ENCODE data around the gene SIGLEC5.
A peak's percentile ranks its signal among the peaks of the same experiment; 100 is the strongest.

Gene SIGLEC5

GRCh38 chr19:51587264-51588191 lies 42.7 kb downstream of the SIGLEC5 start:
- DNase-seq (ENCODE audit: low read depth) = no peak

DNA sequence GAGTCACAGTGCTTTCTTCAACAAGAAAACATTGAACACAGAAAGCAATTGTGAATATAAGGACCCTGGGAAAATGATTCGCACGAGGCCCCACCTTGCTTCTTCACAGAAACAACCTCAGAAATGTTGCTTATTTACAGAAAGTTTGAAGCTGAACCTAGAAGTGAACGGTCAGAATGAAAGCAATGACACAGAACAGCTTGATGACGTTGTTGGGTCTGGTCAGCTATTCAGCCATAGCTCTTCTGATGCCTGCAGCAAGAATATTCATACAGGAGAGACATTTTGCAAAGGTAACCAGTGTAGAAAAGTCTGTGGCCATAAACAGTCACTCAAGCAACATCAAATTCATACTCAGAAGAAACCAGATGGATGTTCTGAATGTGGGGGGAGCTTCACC lies 43.4 kb downstream of the SIGLEC5 start:
- DNase-seq (ENCODE audit: low read depth) = no peak

DNA sequence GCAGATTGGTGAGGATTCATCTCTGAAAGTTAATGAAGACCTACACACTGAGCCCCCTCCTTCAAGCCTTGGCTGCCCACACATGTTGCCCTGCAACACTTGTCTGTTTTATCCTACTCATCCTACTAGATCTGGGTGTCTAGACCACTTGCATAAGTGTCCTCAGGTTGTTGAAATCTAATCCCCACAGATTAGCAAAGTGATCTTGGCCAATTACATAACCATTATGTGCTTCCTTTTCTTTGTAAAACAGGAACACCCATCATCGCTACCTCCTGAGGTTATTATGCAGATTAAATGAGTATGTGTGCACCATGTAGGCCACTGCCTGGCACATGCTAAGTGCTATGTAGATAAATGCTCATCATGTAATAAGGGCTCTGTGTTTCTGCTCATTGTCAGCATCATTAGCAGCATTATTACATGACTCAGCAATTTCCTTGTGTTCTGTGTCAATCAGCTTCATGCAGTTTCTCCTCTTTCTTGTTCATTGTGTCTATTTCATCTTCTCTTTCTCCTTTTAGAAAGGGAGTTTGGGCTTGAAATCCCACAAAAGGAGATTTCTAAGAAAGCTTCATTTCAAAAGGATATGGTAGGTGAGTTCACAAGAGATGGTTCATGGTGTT lies 44.0 kb downstream of the SIGLEC5 start:
- no peak for DNase-seq (ENCODE audit: low read depth)

DNA sequence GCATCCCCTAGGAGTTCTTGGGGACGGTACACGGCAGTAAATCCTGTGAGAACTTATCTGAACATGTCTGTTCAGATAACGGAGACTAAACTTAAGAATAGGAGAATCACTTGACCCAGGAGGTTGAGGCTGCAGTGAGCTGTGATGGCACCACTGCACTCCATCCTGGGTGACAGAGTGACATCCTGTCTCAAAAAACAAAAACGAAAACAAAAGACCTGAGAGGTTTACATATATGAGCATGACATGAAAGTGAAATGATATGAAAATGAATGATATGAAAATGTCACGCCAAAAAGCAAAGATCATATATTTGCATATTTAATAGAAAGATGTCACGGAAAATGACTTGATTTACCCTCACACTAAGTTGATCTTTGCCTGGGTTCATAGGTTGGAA lies 53.4 kb downstream of the SIGLEC5 start:
- DNase-seq (ENCODE audit: low read depth) = no peak

- no peak for DNase-seq (ENCODE audit: low read depth)
Observed at GRCh38 chr19:51573331-51573730, 56.9 kb downstream of the SIGLEC5 start.

GRCh38 chr19:51572908-51573307 lies 57.3 kb downstream of the SIGLEC5 start:
- DNase-seq (ENCODE audit: low read depth) = no peak

GRCh38 chr19:51572410-51572809 lies 57.8 kb downstream of the SIGLEC5 start:
- no peak for DNase-seq (ENCODE audit: low read depth)

DNA sequence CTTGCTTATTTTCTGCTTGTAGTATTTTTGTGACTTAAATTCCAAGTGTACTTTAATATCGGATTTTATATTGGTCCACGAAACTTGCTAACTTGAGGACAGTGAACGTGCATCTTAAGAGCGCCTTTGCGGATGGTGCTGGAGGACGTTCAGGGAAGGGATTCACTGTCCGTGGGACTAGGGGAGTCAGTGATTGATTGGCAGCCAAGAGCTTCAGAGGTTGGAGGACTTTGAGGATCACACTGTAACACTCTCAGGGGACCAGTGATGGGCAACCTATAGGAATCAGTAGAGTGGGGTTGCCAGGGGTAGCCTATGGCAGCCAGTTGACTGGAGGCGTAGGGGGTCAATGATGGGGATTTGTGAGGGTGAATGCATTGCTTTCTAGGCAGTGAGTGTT lies 58.6 kb downstream of the SIGLEC5 start:
- DNase-seq (ENCODE audit: low read depth) = no peak

DNA sequence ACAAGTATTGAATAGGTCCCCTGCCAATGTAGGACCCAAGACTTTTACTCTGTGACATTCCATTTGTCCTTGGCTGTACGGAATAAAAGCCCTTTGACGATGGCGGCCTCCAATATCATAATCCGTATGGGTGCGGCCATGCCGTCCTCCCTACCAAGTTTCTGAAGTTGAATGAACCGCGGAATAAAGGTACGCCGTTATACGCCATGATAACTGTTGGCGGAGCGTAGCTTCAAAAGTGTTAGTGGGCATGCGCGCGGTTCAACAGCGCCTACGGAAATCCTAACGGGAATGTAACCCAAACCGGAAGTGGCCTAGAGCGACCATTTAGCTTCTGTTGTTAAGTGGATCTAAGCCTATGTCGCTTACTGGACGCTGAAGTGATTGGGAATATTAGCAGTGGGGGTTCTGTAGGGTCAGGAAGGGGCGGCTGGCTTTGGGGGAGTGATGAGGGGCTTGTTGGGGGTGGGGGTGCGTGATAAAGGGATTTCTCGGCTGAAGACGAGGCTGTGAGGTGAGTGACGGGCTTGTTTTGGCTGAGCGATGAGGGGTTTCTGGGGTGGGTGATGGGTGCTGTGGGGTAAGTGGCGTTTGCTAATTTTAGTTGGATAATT lies 59.1 kb downstream of the SIGLEC5 start, which contains the start of gene ZNF175:
Gene ZNF175 (plus strand): TSS at position 322 of the 614 bp plus-strand sequence. CDS start 2,047 bp downstream, outside the sequence.
- DNase-seq (ENCODE audit: low read depth) = peak; percentile 60

GRCh38 chr19:51568456-51568855 lies 61.7 kb downstream of the SIGLEC5 start:
- no peak for DNase-seq (ENCODE audit: low read depth)

DNA sequence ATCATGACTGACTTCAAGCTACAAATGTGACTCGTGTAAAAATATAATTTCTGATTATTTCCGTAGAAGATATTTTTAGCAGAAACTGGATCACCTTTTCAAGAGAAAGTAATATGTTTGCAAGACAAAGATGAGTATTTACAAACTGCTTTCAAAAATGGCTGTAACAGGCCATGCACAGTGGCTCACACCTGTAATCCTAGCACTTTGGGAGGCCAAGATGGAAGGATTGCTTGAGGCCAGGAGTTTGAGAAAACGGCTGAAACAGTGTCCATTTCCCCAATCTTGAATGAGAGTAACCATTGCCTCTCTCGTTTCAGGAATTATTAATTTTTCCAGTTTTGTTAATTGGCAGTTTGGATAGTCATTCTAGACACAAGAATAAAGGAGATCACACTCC lies 62.6 kb downstream of the SIGLEC5 start:
- no peak for DNase-seq (ENCODE audit: low read depth)

DNA sequence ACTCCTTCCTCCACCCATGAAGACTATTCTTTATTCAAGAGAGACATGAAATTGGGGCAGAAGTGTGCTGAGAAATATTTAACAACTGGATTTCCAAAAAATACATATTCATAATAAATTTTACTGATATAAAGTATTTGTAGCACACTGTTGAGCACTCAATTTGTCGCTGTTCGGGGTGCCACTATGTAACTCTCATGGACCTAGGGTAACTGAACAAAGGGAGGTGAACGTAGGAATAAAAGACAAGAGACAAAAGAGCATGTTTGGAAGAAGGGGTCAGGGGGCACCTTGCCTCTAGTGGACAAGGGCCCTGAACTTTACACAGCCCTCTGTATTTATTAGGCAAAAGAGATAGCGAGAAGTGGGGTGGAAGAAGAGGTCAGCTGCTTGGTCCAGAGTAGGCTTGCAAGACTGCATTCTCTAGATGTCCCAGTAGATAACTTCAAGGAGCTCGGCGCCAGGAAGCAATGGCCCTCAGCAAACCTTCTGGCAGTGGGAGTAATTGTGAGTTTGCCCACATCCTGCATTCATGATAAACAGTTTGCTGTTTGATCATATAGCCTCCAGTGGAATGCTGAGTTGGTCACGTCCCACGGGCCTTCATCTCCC lies 63.6 kb downstream of the SIGLEC5 start:
- no peak for DNase-seq (ENCODE audit: low read depth)

DNA sequence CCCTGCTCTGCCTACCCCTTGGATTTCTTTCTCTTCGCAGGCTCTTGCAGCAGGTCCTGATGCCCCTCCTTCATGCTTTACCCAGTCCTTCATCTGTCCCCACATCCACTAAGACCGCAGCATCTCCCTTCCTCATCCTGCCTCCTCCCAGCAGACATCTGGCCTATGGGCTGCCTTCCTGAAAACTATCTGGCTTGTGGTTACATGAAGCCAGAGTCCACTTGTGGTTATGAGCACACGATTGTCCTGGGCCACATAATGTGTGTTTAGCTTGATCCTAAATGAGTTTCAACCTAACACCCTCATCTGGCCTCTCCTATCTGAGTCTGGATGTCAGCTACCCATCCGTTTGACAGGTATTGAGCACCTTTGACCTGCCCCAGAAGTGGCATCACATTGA lies 64.6 kb downstream of the SIGLEC5 start:
- no peak for DNase-seq (ENCODE audit: low read depth)

DNA sequence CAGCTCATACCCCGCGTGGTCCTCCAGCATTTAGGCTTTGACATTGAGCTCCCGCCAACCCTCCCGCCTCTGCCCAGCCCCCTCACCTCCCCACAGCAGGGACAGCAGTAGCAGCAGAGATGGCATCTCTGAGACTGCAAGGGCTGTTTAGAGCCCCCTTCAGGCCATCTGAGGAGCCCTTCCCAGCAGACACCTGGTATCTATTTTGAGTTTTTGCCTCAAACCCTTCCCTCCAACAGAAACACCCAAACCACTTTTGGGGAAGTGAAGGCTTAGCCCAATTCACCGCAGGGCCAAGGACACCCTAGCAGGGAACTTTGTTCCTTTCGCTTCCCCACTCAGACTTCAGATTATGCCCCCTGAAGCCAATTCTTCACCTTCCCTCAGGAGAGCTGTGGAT lies 65.4 kb downstream of the SIGLEC5 start:
- DNase-seq (ENCODE audit: low read depth) = no peak
